Measurements from ENCODE around the gene ARHGAP33.
A peak's percentile ranks its signal among the peaks of the same experiment; 100 is the strongest.
"Not testable (repeated sequence)": the region's sequence is repeated elsewhere in the genome, so short reads cannot be mapped to it uniquely, and the experiment has no call there.

Gene ARHGAP33

GRCh38 chr19:35793381-35794165 lies 18.2 kb downstream of the ARHGAP33 start:
- DNase-seq (ENCODE audit: low read depth), result no peak

DNA sequence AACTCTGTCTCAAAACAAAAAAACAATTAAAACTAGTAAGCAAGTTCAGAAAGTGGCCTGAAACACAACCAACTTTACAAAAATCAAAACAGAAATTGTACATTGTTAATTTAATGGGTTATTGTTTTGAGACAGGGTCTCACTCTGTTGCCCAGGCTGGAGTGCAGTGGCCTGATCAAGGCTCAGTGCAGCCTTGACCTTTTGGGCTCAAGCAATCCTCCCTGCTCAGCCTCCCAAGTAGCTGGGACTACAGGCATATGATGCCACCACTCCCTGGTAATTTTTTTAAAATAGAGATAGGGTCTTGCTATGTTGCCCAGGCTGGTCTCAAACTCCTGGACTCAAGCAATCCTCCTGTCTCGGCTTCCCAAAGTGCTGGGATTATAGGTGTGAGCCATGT lies 20.2 kb downstream of the ARHGAP33 start:
- DNase-seq (ENCODE audit: low read depth), result not testable (repeated sequence)

- DNase-seq (ENCODE audit: low read depth), result no peak
Observed at GRCh38 chr19:35796645-35797542, 21.5 kb downstream of the ARHGAP33 start.

- DNase-seq (ENCODE audit: low read depth), result no peak
Observed at GRCh38 chr19:35797663-35798062, 22.3 kb downstream of the ARHGAP33 start.

GRCh38 chr19:35801828-35802227 lies 26.5 kb downstream of the ARHGAP33 start:
- no peak for DNase-seq (ENCODE audit: low read depth)

GRCh38 chr19:35805526-35806102 lies 30.2 kb downstream of the ARHGAP33 start:
- no peak for DNase-seq (ENCODE audit: low read depth)

DNA sequence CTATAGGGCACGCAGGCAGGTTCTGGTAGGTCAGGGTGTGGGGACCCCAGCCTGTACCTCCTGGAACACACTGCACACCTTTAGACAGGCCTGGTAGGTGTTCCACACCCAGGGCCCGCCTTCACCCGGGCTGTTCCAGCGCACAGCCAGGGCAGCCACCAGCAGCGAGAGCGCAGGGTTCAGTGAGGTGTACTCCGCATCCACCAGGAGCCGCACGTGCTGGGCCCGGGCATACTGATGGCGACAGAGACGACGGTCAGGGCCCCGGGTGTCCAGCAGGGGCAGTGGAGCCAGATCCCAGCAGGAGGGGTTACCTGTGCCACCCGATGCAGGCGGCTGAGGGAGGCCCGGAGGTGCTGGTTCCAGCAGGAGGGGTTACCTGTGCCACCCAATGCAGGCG lies 31.2 kb downstream of the ARHGAP33 start:
- no peak for DNase-seq (ENCODE audit: low read depth)

DNA sequence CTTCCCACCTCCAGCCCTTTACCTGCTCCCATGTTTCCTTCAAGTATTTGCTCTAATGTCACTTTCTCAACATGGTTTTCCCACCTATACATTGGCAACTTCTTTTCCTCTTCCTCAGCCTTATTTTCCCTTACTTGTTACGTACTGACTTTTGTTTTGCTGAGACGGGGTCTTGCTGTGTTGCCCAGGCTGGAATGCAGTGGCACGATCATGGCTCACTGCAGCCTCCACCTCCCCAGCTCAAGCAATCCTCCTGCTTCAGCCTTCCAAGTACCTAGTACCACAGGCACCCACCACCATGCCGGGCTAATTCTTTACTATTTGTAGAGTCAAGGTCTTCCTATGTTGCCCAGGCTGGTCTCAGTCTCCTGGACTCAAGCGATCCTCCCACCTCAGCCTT lies 32.3 kb downstream of the ARHGAP33 start:
- DNase-seq (ENCODE audit: low read depth), result no peak

GRCh38 chr19:35811317-35812219 lies 36.2 kb downstream of the ARHGAP33 start:
- no peak for DNase-seq (ENCODE audit: low read depth)

GRCh38 chr19:35812220-35813042 lies 37.1 kb downstream of the ARHGAP33 start, which contains the start of gene PRODH2:
Gene PRODH2, minus strand, starts transcription at chr19:35812845. Its CDS starts 40 bp downstream, at chr19:35812805.
- DNase-seq (ENCODE audit: low read depth), result no peak

DNA sequence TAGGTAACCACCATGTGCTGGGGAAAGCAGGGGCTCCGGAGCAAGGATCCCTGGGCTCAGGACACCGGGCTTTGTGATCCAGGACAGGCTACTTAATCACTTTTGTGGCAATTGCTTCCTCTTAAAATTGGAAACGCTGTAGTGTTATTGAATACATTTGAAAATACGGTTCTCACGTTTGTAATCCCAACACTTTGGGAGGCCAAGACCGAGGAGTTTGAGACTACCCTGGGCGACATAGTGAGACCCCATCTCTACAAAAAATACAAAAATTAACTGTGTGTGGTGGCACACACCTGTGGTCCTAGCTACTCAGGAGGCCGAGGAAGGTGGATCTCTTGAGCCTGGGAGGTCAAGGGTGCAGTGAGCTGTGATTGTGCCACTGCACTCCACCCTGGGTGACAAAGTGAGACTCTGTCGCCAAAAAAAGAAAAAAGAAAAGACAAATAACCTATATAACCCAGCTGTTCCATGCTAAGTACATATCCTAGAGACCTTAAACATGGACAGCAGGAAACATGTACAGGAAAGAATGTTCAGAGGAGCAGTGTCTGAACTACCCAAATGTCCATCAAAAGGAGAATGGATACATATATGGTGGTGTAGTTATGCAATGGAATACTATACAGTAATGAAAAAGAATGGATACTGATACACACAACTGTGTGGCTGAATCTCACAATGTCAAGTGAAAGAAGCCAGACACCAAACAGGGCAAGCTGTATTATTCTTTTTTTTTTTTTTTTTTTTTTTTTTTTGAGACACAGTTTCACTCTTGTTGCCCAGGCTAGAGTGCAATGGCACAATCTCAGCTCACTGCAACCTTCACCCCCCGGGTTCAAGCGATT lies 37.9 kb downstream of the ARHGAP33 start:
- DNase-seq (ENCODE audit: low read depth), result no peak

DNA sequence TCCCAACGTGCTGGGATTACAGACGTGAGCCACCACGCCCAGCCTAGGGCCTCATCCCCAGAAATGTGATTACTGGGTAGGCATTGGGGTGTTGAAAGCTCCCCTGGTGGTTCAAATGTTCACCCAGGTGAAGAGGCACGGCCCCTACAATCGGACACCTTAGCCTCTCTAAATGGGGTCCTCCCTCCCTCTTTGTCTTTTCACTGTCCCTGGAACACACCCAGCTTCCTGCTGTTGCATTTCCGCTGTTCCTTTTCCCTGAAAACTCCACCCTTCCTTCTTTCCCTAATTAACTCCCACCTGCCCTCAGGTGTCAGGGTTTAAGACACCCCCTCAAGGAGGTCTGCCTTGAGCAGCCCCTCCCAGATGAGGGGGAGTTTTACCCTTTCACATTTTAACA lies 40.9 kb downstream of the ARHGAP33 start:
- DNase-seq (ENCODE audit: low read depth), result no peak

DNA sequence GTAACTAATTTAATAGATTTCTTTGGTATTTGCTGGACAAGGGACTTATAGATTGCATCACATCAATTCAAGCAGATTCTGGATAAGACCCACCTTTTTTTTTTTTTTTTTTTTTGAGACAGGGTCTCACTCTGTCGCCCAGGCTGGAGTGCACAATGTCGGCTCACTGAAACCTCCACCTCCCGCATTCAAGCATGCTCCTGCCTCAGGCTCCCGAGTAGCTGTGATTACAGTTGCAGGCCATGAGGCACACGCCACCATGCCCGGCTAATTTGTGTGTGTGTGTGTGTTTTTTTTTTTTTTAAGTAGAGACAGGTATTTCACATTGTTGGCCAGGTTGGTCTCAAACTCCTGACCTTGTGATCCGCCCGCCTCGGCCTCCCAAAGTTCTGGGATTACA lies 41.5 kb downstream of the ARHGAP33 start:
- DNase-seq (ENCODE audit: low read depth), result no peak

GRCh38 chr19:35818445-35818844 lies 43.1 kb downstream of the ARHGAP33 start:
- no peak for DNase-seq (ENCODE audit: low read depth)

- DNase-seq (ENCODE audit: low read depth), result no peak
Observed at GRCh38 chr19:35822579-35822978, 47.2 kb downstream of the ARHGAP33 start.

- DNase-seq (ENCODE audit: low read depth), result no peak
Observed at GRCh38 chr19:35824150-35824549, 48.8 kb downstream of the ARHGAP33 start.

DNA sequence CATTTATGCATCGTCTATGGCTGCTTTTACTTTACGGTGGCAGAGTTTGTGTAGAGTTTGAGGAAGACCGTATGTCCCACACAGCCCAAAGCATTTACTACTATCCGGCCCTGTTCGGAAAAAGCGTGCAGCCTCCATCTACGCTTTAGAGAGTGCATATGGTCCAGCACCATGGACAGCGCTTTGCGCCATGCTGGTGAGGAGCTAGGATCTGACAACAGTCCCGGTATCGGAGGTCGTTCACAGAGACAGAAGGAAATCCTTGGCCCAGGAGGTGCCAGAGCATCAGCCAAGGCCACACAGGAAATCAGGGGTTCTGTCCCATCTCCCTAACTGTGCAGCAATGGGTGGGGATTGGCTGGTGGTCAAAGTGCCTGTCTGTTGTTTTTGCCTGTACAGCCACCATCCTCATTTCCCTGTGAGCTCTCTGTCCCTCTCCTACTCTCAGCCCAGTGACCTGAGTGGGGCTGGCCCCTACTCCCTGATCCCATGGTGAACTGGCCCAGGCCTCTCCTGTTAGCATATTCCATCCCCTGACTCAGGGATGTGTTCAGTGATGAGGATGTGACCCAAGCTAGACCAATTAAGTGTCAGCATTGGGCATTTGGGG lies 53.4 kb downstream of the ARHGAP33 start:
- peak; percentile 21 for DNase-seq (ENCODE audit: low read depth)

DNA sequence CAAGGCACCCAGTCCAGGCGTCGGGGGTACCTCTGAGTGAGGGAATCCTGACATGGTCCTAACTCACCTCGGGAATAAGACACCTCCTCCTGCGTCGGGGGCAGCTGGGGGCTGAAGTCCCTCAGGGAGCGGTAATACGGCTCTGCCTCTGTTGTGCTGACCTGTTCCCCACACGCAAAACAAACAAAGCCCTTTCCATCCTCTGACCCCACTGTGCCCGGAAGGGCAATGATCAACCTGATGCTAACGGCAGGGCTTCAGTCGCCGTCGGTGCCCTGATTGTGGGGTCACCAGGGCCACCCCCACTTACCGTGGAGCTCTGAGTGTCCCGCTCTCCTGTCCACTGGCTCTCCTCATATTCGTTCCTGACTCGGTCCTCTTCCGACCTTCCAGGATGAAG lies 55.6 kb downstream of the ARHGAP33 start:
- no peak for DNase-seq (ENCODE audit: low read depth)

GRCh38 chr19:35832054-35832453 lies 56.7 kb downstream of the ARHGAP33 start:
- no peak for DNase-seq (ENCODE audit: low read depth)

Data from stimulated activated CD8-positive, alpha-beta memory T cell treated with anti-CD3 and anti-CD28 coated beads, Interleukin-15, amount 100 ng/mL, for 24 hours (primary cell).